H1 (cell line): ENCODE results near the gene PCCA. TPM values are rescaled to one million over a fixed set of nuclear protein-coding genes. Genes with fewer than 3 reads are reported as not detected.

ENCODE experiments used
- CTCF ChIA-PET: fragments of 300-600 bp; sonication (Branson Sonifier 250); formaldehyde crosslinking; loops from one replicate; lab custom pipeline; 2021; ENCODE audit not compliant: partially characterized antibody; lab: Charles Lee
- POLR2A ChIA-PET: fragments of 300-600 bp; sonication (Branson Sonifier 250); formaldehyde crosslinking; loops from one replicate; lab custom pipeline; 2021; ENCODE audit warnings: inconsistent platforms; ENCODE audit not compliant: partially characterized antibody; lab: Charles Lee
- DNase-seq, 2 experiments: peaks; one replicate each; pipeline versions ENCODE4 v3.0.0 to v3.0.0-alpha.2; 2010 to 2022; ENCODE audit warnings: low spot score in 2 of 2, low read depth in 1 of 2, mixed read lengths in 1 of 2
- FAIRE-seq: peaks from 2 replicates; lab custom pipeline; 2011; peaks lifted over from hg19 to GRCh38; lab: Jason Lieb, UNC
- H2AFZ ChIP-seq: 2 replicates; pipeline ENCODE4 v1.8.1; 2012; ENCODE audit warnings: low read length, inconsistent platforms
- H2AK5ac ChIP-seq: 2 replicates; pipeline ENCODE4 v1.6.1; 2013; ENCODE audit warnings: low read depth, low read length
- H2BK120ac ChIP-seq: replicated peaks from 2 replicates; pipeline ENCODE3; 2013; ENCODE audit warnings: low read depth, low read length, inconsistent platforms
- H2BK12ac ChIP-seq: 2 replicates; pipeline ENCODE4 v1.6.1; 2013; ENCODE audit warnings: low read depth, low read length
- H2BK15ac ChIP-seq: 2 replicates; pipeline ENCODE4 v1.6.1; 2013; ENCODE audit warnings: low read length
- H2BK20ac ChIP-seq: 2 replicates; pipeline ENCODE4 v1.6.1; 2013; ENCODE audit warnings: low read length
- H2BK5ac ChIP-seq: 2 replicates; pipeline ENCODE4 v1.6.1; 2013; ENCODE audit warnings: low read depth, low read length
- H3K14ac ChIP-seq: 2 replicates; pipeline ENCODE4 v1.6.1; 2013; ENCODE audit warnings: inconsistent platforms; ENCODE audit not compliant: insufficient read length
- H3K18ac ChIP-seq: 2 replicates; pipeline ENCODE4 v1.6.1; 2013; ENCODE audit warnings: low read length; ENCODE audit errors: extremely low read depth
- H3K23ac ChIP-seq: 2 replicates; pipeline ENCODE4 v1.6.1; 2013; ENCODE audit warnings: inconsistent platforms; ENCODE audit not compliant: insufficient read length
- H3K23me2 ChIP-seq: 2 replicates; pipeline ENCODE4 v1.6.1; 2013; ENCODE audit warnings: low read depth, low read length
- H3K27ac ChIP-seq: 2 replicates; pipeline ENCODE4 v1.6.1; 2011; ENCODE audit warnings: low read depth, low read length, inconsistent platforms
- H3K27me3 ChIP-seq, 4 experiments: replicated peaks in 1 of 4; 1 replicate in 1 of 4; 2 replicates in 3 of 4; pipeline versions ENCODE4 v1.6.1 to v1.8.1; 2011 to 2013; ENCODE audit warnings: low read length in 3 of 4, mild to moderate bottlenecking in 3 of 4, inconsistent platforms in 2 of 4, mixed read lengths in 2 of 4, moderate library complexity in 1 of 4; ENCODE audit not compliant: control insufficient read depth in 3 of 4, insufficient read depth in 3 of 4; ENCODE audit errors: extremely low read depth in 1 of 4
- H3K36me3 ChIP-seq, 4 experiments: 2 replicates each; pipeline versions ENCODE4 v1.6.1 to v1.8.1; 2011 to 2013; ENCODE audit warnings: mild to moderate bottlenecking in 4 of 4, low read length in 3 of 4, moderate library complexity in 2 of 4, control low read depth in 1 of 4, inconsistent platforms in 1 of 4; ENCODE audit not compliant: insufficient read depth in 4 of 4, control insufficient read depth in 2 of 4
- H3K4ac ChIP-seq: replicated peaks from 2 replicates; pipeline ENCODE3; 2013; ENCODE audit warnings: low read length, low read depth, mixed read lengths, inconsistent platforms; ENCODE audit not compliant: insufficient read length
- H3K4me1 ChIP-seq, 4 experiments: replicated peaks in 1 of 4; 1 replicate in 1 of 4; 2 replicates in 3 of 4; pipeline versions ENCODE4 v1.6.1 to v1.8.1; 2011 to 2013; ENCODE audit warnings: low read length in 3 of 4, inconsistent platforms in 2 of 4, mixed read lengths in 1 of 4; ENCODE audit not compliant: insufficient read depth in 4 of 4, control insufficient read depth in 3 of 4
- H3K4me2 ChIP-seq, 2 experiments: 2 replicates each; pipeline versions ENCODE4 v1.6.1 to v1.8.1; 2011 to 2013; ENCODE audit warnings: low read depth in 2 of 2, low read length in 2 of 2, control low read depth in 1 of 2, inconsistent platforms in 1 of 2, mild to moderate bottlenecking in 1 of 2; ENCODE audit not compliant: insufficient read depth in 1 of 2
- H3K4me3 ChIP-seq, 4 experiments: fragments of 200-600, 300-600 bp in 1 of 4; sonication (generic), shearing (Covaris generic), sonication (Bioruptor Twin) in 1 of 4; 2 replicates each; pipeline versions ENCODE4 v1.5.1 to v1.8.1; 2011 to 2016; ENCODE audit warnings: low read length in 4 of 4, low read depth in 3 of 4, control low read depth in 2 of 4, inconsistent platforms in 2 of 4, mild to moderate bottlenecking in 2 of 4, mixed read lengths in 1 of 4, moderate library complexity in 1 of 4; ENCODE audit not compliant: insufficient read depth in 2 of 4; ENCODE audit errors: extremely low read depth in 1 of 4
- H3K56ac ChIP-seq: replicated peaks from 2 replicates; pipeline ENCODE3; 2013; ENCODE audit warnings: low read depth, mild to moderate bottlenecking, mixed read lengths, low read length, inconsistent platforms; ENCODE audit not compliant: insufficient read length
- H3K79me1 ChIP-seq: 2 replicates; pipeline ENCODE4 v1.6.1; 2013; ENCODE audit warnings: low read depth, low read length, control low read depth
- H3K79me2 ChIP-seq, 2 experiments: 2 replicates each; pipeline versions ENCODE4 v1.6.1 to v1.8.1; 2012 to 2013; ENCODE audit warnings: low read length in 2 of 2, mild to moderate bottlenecking in 2 of 2, inconsistent platforms in 1 of 2; ENCODE audit not compliant: insufficient read depth in 2 of 2, control insufficient read depth in 1 of 2
- H3K9ac ChIP-seq, 4 experiments: replicated peaks in 1 of 4; 1 replicate in 1 of 4; 2 replicates in 3 of 4; pipeline versions ENCODE4 v1.6.1 to v1.8.1; 2011 to 2013; ENCODE audit warnings: low read depth in 3 of 4, low read length in 3 of 4, control low read depth in 2 of 4, mild to moderate bottlenecking in 2 of 4, moderate library complexity in 2 of 4, inconsistent platforms in 1 of 4; ENCODE audit errors: extremely low read depth in 1 of 4
- H3K9me3 ChIP-seq, 2 experiments: 2 replicates each; pipeline versions ENCODE4 v1.6.1 to v1.8.1; 2012 to 2013; ENCODE audit warnings: mild to moderate bottlenecking in 2 of 2, moderate library complexity in 2 of 2, control low read depth in 1 of 2, inconsistent platforms in 1 of 2, low read depth in 1 of 2, low read length in 1 of 2, mixed read lengths in 1 of 2; ENCODE audit not compliant: insufficient read depth in 2 of 2
- H4K20me1 ChIP-seq, 2 experiments: replicated peaks in 1 of 2; 2 replicates each; pipeline versions ENCODE3 to v1.8.1; 2011 to 2013; ENCODE audit warnings: inconsistent platforms in 2 of 2, low read length in 2 of 2, mild to moderate bottlenecking in 1 of 2; ENCODE audit not compliant: insufficient read depth in 2 of 2, control insufficient read depth in 1 of 2
- H4K5ac ChIP-seq: 2 replicates; pipeline ENCODE4 v1.6.1; 2013; ENCODE audit warnings: low read length, low read depth, mixed read lengths, inconsistent platforms; ENCODE audit not compliant: insufficient read length
- H4K8ac ChIP-seq: 2 replicates; pipeline ENCODE4 v1.8.0; 2013; ENCODE audit warnings: mild to moderate bottlenecking, moderate library complexity, low read length, inconsistent platforms; ENCODE audit not compliant: insufficient read depth; ENCODE audit errors: extremely low read depth
- H4K91ac ChIP-seq: replicated peaks from 2 replicates; pipeline ENCODE3; 2013; ENCODE audit warnings: low read length, mixed read lengths, inconsistent platforms; ENCODE audit not compliant: insufficient read length
- ASH2L ChIP-seq: fragments of 200-600, 300-600 bp; sonication (generic); IDR thresholded peaks from one replicate; pipeline ENCODE4 v1.7.1; 2017; ENCODE audit warnings: low read length
- BRCA1 ChIP-seq: IDR thresholded peaks from 2 replicates; pipeline ENCODE4 v1.6.1; 2012; ENCODE audit warnings: low read depth, low read length, improper control_type of control experiment
- CHD1 ChIP-seq: IDR thresholded peaks from 2 replicates; pipeline ENCODE4 v1.6.1; 2012; ENCODE audit warnings: low read depth, low read length, improper control_type of control experiment
- FOSL1 ChIP-seq: IDR thresholded peaks from 2 replicates; pipeline ENCODE4 v1.6.1; 2011; ENCODE audit warnings: mild to moderate bottlenecking, low read depth, low read length, moderate library complexity; ENCODE audit not compliant: insufficient read depth
- GTF2F1 ChIP-seq: IDR thresholded peaks from 2 replicates; pipeline ENCODE4 v1.6.1; 2012; ENCODE audit warnings: low read depth, low read length, improper control_type of control experiment, borderline replicate concordance
- JUND ChIP-seq: IDR thresholded peaks from 2 replicates; pipeline ENCODE4 v1.6.1; 2011; ENCODE audit warnings: mild to moderate bottlenecking, improper control_type of control experiment, low read length
- KDM1A ChIP-seq: fragments of 200-600, 300-600 bp; sonication (generic); IDR thresholded peaks from 2 replicates; pipeline ENCODE4 v1.7.1; 2016; ENCODE audit warnings: mild to moderate bottlenecking, low read length, borderline replicate concordance
- KDM5A ChIP-seq: fragments of 200-600 bp; IDR thresholded peaks from 2 replicates; pipeline ENCODE4 v1.7.1; 2012; ENCODE audit warnings: mild to moderate bottlenecking, low read length, inconsistent platforms, mixed read lengths
- POLR2A ChIP-seq, 2 experiments: IDR thresholded peaks; 1 replicate in 1 of 2; 2 replicates in 1 of 2; pipeline ENCODE4 v1.6.1; 2011; ENCODE audit warnings: low read depth in 2 of 2, low read length in 2 of 2, mild to moderate bottlenecking in 2 of 2; ENCODE audit errors: control extremely low read depth in 1 of 2
- RAD21 ChIP-seq, 2 experiments: IDR thresholded peaks in 1 of 2; conservative IDR thresholded peaks in 1 of 2; 2 replicates each; pipeline ENCODE4 v1.6.1; 2011; ENCODE audit warnings: low read depth in 2 of 2, low read length in 2 of 2, improper control_type of control experiment in 1 of 2, inconsistent platforms in 1 of 2, mild to moderate bottlenecking in 1 of 2, moderate library complexity in 1 of 2
- RFX5 ChIP-seq: IDR thresholded peaks from 2 replicates; pipeline ENCODE4 v1.6.1; 2011; ENCODE audit warnings: low read depth, low read length, improper control_type of control experiment, borderline replicate concordance
- SAP30 ChIP-seq: fragments of 300-600 bp; sonication (generic); IDR thresholded peaks from 2 replicates; pipeline ENCODE4 v1.7.1; 2012; ENCODE audit warnings: low read length, moderate library complexity, mild to moderate bottlenecking, inconsistent platforms; ENCODE audit not compliant: insufficient read depth, insufficient replicate concordance
- SIN3A ChIP-seq, 2 experiments: IDR thresholded peaks in 1 of 2; conservative IDR thresholded peaks in 1 of 2; 2 replicates each; pipeline ENCODE4 v1.6.1; 2011 to 2012; ENCODE audit warnings: low read length in 2 of 2, improper control_type of control experiment in 1 of 2, low read depth in 1 of 2, mild to moderate bottlenecking in 1 of 2
- ZNF274 ChIP-seq: IDR thresholded peaks from 2 replicates; pipeline ENCODE4 v1.7.0; 2012; ENCODE audit warnings: low read length, borderline replicate concordance; ENCODE audit errors: extremely low read depth
- polyA plus RNA-seq, 7 experiments: library from polyadenylated mRNA; depleted of rRNA in 3 of 7; stranded (reverse) in 5 of 7; unstranded in 2 of 7; fragments of >200 nt in 5 of 7; fragments of 200-250 nt in 2 of 7; gene quantifications; 1 replicate in 5 of 7; 2 replicates in 1 of 7; 4 replicates in 1 of 7; pipeline versions ENCODE4 v1.2.1 to v1.2.3, GENCODE V29; 2011 to 2013; ENCODE audit warnings: missing spikeins in 2 of 7, mixed read lengths in 2 of 7
- total RNA-seq: library from RNA; stranded (reverse); fragmentation: NEBNext Ultra II Directional; extraction: Animal tissue kit (Norgen Biotek cat#: 25700); gene quantifications from 2 replicates; pipeline ENCODE4 v1.2.1, GENCODE V29; 2021
- TF ChIP-seq, protein P1 (sequence below): IDR thresholded peaks from 2 replicates; pipeline ENCODE4 v1.6.1; 2012; ENCODE audit warnings: inconsistent platforms

The PCCA gene
- total and polyA plus RNA-seq, 2 of the 8 experiments (the other 6 are each of a cell fraction or from before 2014, with no cell fraction given) = 18.4 to 49.8 TPM

DNA sequence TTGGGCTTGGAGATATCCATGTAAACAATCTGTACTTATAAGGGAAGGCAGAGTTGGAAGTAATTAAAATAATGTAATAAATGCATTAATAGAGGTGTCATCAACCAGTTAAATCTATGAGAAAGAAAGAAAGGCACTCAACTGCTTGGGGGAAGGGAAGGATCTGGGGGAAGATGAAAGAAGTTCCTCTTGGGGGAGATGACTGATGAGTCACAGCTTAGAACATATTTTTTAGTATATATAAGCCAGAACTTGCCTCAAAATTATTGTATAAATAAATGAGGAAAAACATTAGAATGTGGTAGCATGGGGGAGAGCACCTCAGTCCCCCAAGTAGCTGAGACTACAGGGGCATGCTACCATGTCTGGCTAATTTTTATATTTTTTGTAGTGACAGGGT lies 293.9 kb downstream of the PCCA start:
- FAIRE-seq = no peak
- Histone ChIP-seq H3K14ac (no peak overlapping the region), H4K8ac (no peak overlapping the region), H3K56ac (no peak overlapping the region), H2BK5ac (no peak overlapping the region), H2AK5ac (no peak overlapping the region), H2BK15ac (no peak overlapping the region), H3K23ac (no peak overlapping the region), H3K4me1 (peaks cover 0 to 8% (median 0%) of the 10 kb centered on the region in 4 experiments; a peak in 2 of 7 replicates), H3K36me3 (no peaks in the 10 kb centered on the region), H3K27ac (no peak overlapping the region), H3K9me3 (no peaks in the 10 kb centered on the region), H3K4me2 (no peak overlapping the region), H3K79me1 (no peaks in the 10 kb centered on the region), H3K79me2 (no peaks in the 10 kb centered on the region), H3K4ac (no peak overlapping the region), H2BK20ac (no peak overlapping the region), H4K91ac (no peak overlapping the region), H2BK12ac (no peak overlapping the region), H2AFZ (no peak overlapping the region), H3K9ac (no peak overlapping the region), H4K5ac (no peak overlapping the region), H2BK120ac (no peak overlapping the region), H4K20me1 (no peaks in the 10 kb centered on the region), H3K4me3 (no peak overlapping the region), H3K27me3 (no peaks in the 10 kb centered on the region), H3K18ac (no peak overlapping the region), H3K23me2 (no peaks in the 10 kb centered on the region)
- POLR2A ChIA-PET = interaction anchor here (1.3 kb wide), 1 partner anchor 11 kb away, joined by 6 read pairs; no protein-coding TSS in a partner anchor
- CTCF ChIA-PET = interaction anchor here (0.6 to 1.9 kb wide), 2 partner anchors 9 to 642 kb away, joined by 3 to 7 read pairs; no protein-coding TSS in a partner anchor
- DNase-seq = no peak
- TF ChIP-seq POLR2A (IDR thresholded peaks at IDR 0.05; ENCODE audit: control extremely low read depth in 1 of 2, low read depth in 2 of 2, low read length in 2 of 2) = no peak
- no peak for TF ChIP-seq JUND
- TF ChIP-seq SIN3A (conservative IDR thresholded peaks at IDR 0.05 in 1 of 2, IDR thresholded peaks at IDR 0.05 in 1 of 2; ENCODE audit: low read depth in 1 of 2, low read length in 2 of 2) = no peak
- no peak for TF ChIP-seq SAP30
- TF ChIP-seq ASH2L = no peak
- no peak for TF ChIP-seq RAD21 (IDR thresholded peaks at IDR 0.05 in 1 of 2, conservative IDR thresholded peaks at IDR 0.05 in 1 of 2; ENCODE audit: low read depth in 2 of 2, low read length in 2 of 2)
- TF ChIP-seq KDM5A = no peak
- no peak for TF ChIP-seq GTF2F1
- TF ChIP-seq, protein P1, sequence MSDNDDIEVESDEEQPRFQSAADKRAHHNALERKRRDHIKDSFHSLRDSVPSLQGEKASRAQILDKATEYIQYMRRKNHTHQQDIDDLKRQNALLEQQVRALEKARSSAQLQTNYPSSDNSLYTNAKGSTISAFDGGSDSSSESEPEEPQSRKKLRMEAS = no peak
- no peak for TF ChIP-seq RFX5
- TF ChIP-seq CHD1 = no peak
- no peak for TF ChIP-seq BRCA1
- no peak for TF ChIP-seq KDM1A
- TF ChIP-seq ZNF274 = no peak
- TF ChIP-seq FOSL1 = no peak
